Mesenchymal stem cell (in vitro differentiated cells and primary cell): ENCODE measurements around the gene MRGPRF.

ENCODE experiments used
- DNase-seq: peaks from one replicate; pipeline ENCODE4 v3.0.0-alpha.2; 2013
- H2AFZ ChIP-seq: one replicate; pipeline ENCODE4 v1.6.1; 2013; ENCODE audit warnings: low read depth, mild to moderate bottlenecking, control low read depth, inconsistent platforms, low read length, moderate library complexity
- H2AK5ac ChIP-seq: 2 replicates; pipeline ENCODE4 v1.6.1; 2013; ENCODE audit warnings: low read length, moderate library complexity, mild to moderate bottlenecking, inconsistent platforms; ENCODE audit not compliant: severe bottlenecking
- H2BK120ac ChIP-seq: one replicate; pipeline ENCODE4 v1.6.1; 2013; ENCODE audit warnings: low read depth, mild to moderate bottlenecking, inconsistent platforms, low read length, moderate library complexity
- H2BK12ac ChIP-seq, 2 experiments: one replicate each; pipeline ENCODE4 v1.6.1; 2013; ENCODE audit warnings: inconsistent platforms in 2 of 2, low read length in 2 of 2, mild to moderate bottlenecking in 2 of 2, moderate library complexity in 2 of 2, control low read depth in 1 of 2
- H2BK15ac ChIP-seq: one replicate; pipeline ENCODE4 v1.6.1; 2013; ENCODE audit warnings: mild to moderate bottlenecking, low read depth, inconsistent platforms; ENCODE audit not compliant: poor library complexity, severe bottlenecking
- H2BK5ac ChIP-seq: 2 replicates; pipeline ENCODE4 v1.6.1; 2013; ENCODE audit warnings: low read depth, mild to moderate bottlenecking, low read length, control low read depth, inconsistent platforms; ENCODE audit not compliant: poor library complexity, severe bottlenecking
- H3K14ac ChIP-seq, 2 experiments: one replicate each; pipeline ENCODE4 v1.6.1; 2013; ENCODE audit warnings: inconsistent platforms in 2 of 2, low read length in 2 of 2, control low read depth in 1 of 2, mild to moderate bottlenecking in 1 of 2, moderate library complexity in 1 of 2
- H3K18ac ChIP-seq, 2 experiments: one replicate each; pipeline ENCODE4 v1.6.1; 2013; ENCODE audit warnings: inconsistent platforms in 2 of 2, low read length in 2 of 2, control low read depth in 1 of 2, low read depth in 1 of 2, mild to moderate bottlenecking in 1 of 2
- H3K23ac ChIP-seq, 2 experiments: one replicate each; pipeline ENCODE4 v1.6.1; 2013; ENCODE audit warnings: inconsistent platforms in 2 of 2, low read length in 2 of 2, mild to moderate bottlenecking in 2 of 2, moderate library complexity in 2 of 2, control low read depth in 1 of 2
- H3K27ac ChIP-seq: 2 replicates; pipeline ENCODE4 v1.5.1; 2013; ENCODE audit warnings: mild to moderate bottlenecking, moderate library complexity, low read length, control low read depth, inconsistent platforms; ENCODE audit not compliant: poor library complexity, severe bottlenecking
- H3K27me3 ChIP-seq, 2 experiments: 2 replicates each; pipeline versions ENCODE4 v1.6.1 to v1.7.0; 2013; ENCODE audit warnings: low read length in 2 of 2, mild to moderate bottlenecking in 2 of 2, moderate library complexity in 2 of 2, control low read depth in 1 of 2, inconsistent platforms in 1 of 2; ENCODE audit not compliant: control insufficient read depth in 1 of 2, insufficient read depth in 1 of 2
- H3K36me3 ChIP-seq, 2 experiments: 2 replicates each; pipeline versions ENCODE4 v1.6.1 to v1.7.0; 2013; ENCODE audit warnings: low read length in 2 of 2, control low read depth in 1 of 2, inconsistent platforms in 1 of 2, low read depth in 1 of 2, mild to moderate bottlenecking in 1 of 2; ENCODE audit not compliant: insufficient read depth in 2 of 2, control insufficient read depth in 1 of 2
- H3K4ac ChIP-seq, 2 experiments: one replicate each; pipeline ENCODE4 v1.6.1; 2013; ENCODE audit warnings: inconsistent platforms in 2 of 2, low read length in 2 of 2, mild to moderate bottlenecking in 2 of 2, moderate library complexity in 2 of 2, control low read depth in 1 of 2, low read depth in 1 of 2
- H3K4me1 ChIP-seq: 2 replicates; pipeline ENCODE4 v1.6.1; 2013; ENCODE audit warnings: low read depth, low read length, control low read depth; ENCODE audit not compliant: control insufficient read depth, insufficient read depth
- H3K4me2 ChIP-seq: 2 replicates; pipeline ENCODE4 v1.6.1; 2013; ENCODE audit warnings: low read length, mild to moderate bottlenecking, inconsistent platforms; ENCODE audit not compliant: poor library complexity, severe bottlenecking
- H3K4me3 ChIP-seq, 2 experiments: 2 replicates each; pipeline versions ENCODE4 v1.5.1 to v1.7.0; 2013; ENCODE audit warnings: low read length in 2 of 2, mild to moderate bottlenecking in 2 of 2, control low read depth in 1 of 2, low read depth in 1 of 2; ENCODE audit not compliant: insufficient read depth in 1 of 2
- H3K79me1 ChIP-seq: replicated peaks from 2 replicates; pipeline ENCODE4 v1.6.1; 2013; ENCODE audit warnings: mild to moderate bottlenecking, control low read depth, low read length, inconsistent platforms; ENCODE audit not compliant: poor library complexity, severe bottlenecking
- H3K9ac ChIP-seq: 2 replicates; pipeline ENCODE4 v1.7.0; 2013; ENCODE audit warnings: mild to moderate bottlenecking, low read length, moderate library complexity
- H3K9me3 ChIP-seq: 2 replicates; pipeline ENCODE4 v1.7.0; 2013; ENCODE audit warnings: mild to moderate bottlenecking, low read length; ENCODE audit not compliant: control insufficient read depth
- H4K8ac ChIP-seq: one replicate; pipeline ENCODE4 v1.6.1; 2013; ENCODE audit warnings: inconsistent platforms, mild to moderate bottlenecking, low read length, moderate library complexity
- H4K91ac ChIP-seq: one replicate; pipeline ENCODE4 v1.6.1; 2013; ENCODE audit warnings: mild to moderate bottlenecking, low read length, inconsistent platforms
- WGBS: methylation state at CpG from one replicate; pipeline ENCODE4 v1.1.7; 2013; ENCODE audit warnings: mixed read lengths; 5-methylcytosine and 5-hydroxymethylcytosine counted together

MRGPRF gene

DNA sequence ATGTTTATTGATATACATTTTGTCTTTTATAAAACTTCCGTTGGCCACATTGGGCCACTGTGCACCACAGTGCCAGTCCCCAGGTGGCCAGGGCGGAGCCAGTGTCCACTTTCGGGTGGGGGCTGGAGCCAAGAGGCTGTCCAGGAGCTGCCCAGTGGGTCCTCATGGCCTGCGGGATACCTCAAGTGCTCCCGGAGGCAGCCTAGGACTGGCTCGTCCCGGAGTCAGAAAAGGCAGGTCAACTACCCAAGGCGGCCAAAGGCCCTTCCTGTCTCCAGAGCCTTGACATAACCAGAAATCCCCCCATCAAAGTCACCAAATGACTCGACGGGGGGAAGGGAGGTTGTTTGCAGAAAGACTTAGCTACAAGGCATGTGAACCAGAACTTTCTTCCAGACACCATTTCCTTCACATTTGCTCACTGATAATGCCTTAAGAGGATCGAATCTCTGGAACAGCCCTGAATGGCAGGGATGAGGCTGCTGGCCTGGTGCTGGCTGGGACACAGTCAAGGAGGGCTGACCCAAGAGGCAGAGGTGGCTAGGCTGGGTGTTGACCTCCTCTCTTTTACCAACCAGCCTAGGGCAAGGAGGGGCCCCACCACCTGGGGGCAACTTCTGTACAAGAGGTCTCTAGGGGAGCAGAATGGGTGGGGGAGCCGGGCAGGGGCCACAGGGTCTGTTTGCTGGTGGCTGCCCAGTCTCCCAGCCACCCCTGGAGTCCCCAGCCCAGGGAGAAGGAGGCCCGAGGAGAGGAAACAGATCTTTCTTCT lies 8.4 kb downstream of the MRGPRF start:
- no peak for DNase-seq
- no peak overlapping the region for H2AFZ ChIP-seq
- H3K36me3 ChIP-seq, result peaks cover 35 to 51% of the 10 kb centered on the region in 2 experiments
- H2BK5ac ChIP-seq, result no peak overlapping the region
- no peak overlapping the region for H3K4me2 ChIP-seq
- H4K8ac ChIP-seq, result peak overlapping the region; percentile 21
- H2AK5ac ChIP-seq, result no peak overlapping the region
- H3K23ac ChIP-seq, result no peak overlapping the region
- H3K14ac ChIP-seq, result no peak overlapping the region
- WGBS, result 93% methylated on average over 9 of the region's 13 CpGs
- peaks cover 22% of the 10 kb centered on the region for H3K4me1 ChIP-seq
- no peak overlapping the region for H3K4me3 ChIP-seq
- no peak overlapping the region for H2BK15ac ChIP-seq
- no peak overlapping the region for H3K9ac ChIP-seq
- H3K9me3 ChIP-seq, result no peaks in the 10 kb centered on the region
- H4K91ac ChIP-seq, result no peak overlapping the region
- H3K27ac ChIP-seq, result no peak overlapping the region
- no peak overlapping the region for H2BK120ac ChIP-seq
- H3K18ac ChIP-seq, result no peak overlapping the region
- H3K27me3 ChIP-seq, result no peaks in the 10 kb centered on the region
- no peak overlapping the region for H2BK12ac ChIP-seq
- no peak overlapping the region for H3K4ac ChIP-seq
- no peaks in the 10 kb centered on the region for H3K79me1 ChIP-seq

DNA sequence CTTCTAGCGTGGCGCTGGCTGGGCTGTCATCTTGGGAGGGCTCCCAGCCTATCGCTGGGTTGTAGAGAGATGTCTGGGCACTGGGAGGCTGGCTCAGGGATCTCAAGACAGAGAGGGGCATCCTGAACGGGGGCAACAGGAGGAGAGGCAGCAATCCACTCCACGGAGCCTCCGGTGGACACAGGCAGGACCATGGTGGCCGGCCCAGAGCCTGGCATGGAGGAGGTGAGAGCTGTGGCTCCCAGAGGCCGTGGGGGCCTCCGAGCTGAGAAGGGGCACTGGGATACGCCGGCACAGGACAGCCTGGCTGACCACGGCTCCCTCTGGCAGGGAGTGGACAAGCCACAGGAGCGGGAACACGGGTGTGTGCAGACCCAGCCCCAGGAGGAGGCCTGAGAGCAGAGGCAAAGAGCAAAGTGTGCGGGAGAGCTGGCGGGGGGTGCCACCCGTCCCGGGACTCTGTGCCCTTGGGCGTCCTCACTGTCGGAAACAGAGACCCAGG lies 9.1 kb downstream of the MRGPRF start:
- Histone ChIP-seq H2BK120ac (no peak overlapping the region), H3K4me3 (no peak overlapping the region), H3K36me3 (peaks cover 35 to 45% of the 10 kb centered on the region in 2 experiments), H3K14ac (no peak overlapping the region), H4K91ac (peak overlapping the region; percentile 46), H3K9me3 (no peaks in the 10 kb centered on the region), H2AFZ (no peak overlapping the region), H3K4ac (no peak overlapping the region), H2AK5ac (no peak overlapping the region), H2BK12ac (no peak overlapping the region), H2BK15ac (no peak overlapping the region), H3K4me1 (peaks cover 15% of the 10 kb centered on the region), H3K27ac (no peak overlapping the region), H3K27me3 (no peaks in the 10 kb centered on the region), H2BK5ac (no peak overlapping the region), H3K79me1 (no peaks in the 10 kb centered on the region), H3K23ac (no peak overlapping the region), H4K8ac (no peak overlapping the region), H3K4me2 (no peak overlapping the region), H3K18ac (no peak overlapping the region), H3K9ac (no peak overlapping the region)
- DNase-seq, result no peak
- WGBS, result 94% methylated on average over 14 of the region's 20 CpGs

DNA sequence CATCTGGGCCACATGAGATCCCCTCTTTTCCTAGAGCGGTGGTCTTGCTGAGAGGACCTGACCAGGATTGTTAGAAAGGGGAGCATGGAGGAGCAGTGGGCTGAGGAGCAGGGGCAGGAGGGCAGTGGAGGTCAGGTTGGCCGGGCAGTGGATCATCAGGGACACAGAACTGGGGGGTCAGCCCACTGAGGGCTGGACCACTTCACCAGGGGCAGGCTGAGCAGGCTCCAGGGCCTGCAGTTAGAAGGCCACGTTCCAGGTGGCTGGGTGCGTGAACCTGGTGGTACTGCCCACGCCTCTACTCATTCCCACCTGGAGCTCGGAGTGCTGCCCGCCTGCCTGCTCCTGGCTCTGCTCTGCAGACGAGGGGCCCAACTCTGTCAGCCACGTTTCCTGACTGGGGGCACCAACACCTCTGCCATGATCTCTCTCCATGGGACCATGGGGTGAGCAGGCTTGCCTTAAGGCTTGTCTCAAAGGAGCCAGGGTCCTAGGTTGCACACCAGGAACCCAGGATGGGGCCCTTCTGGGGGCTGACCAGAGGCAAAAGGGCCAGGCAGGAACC lies 9.7 kb downstream of the MRGPRF start:
- Histone ChIP-seq H2BK15ac (no peak overlapping the region), H3K4me3 (no peak overlapping the region), H3K18ac (no peak overlapping the region), H2BK120ac (no peak overlapping the region), H4K91ac (no peak overlapping the region), H2BK12ac (no peak overlapping the region), H3K4me1 (peaks cover 13% of the 10 kb centered on the region), H3K79me1 (no peaks in the 10 kb centered on the region), H3K14ac (no peak overlapping the region), H4K8ac (no peak overlapping the region), H2BK5ac (no peak overlapping the region), H3K9ac (no peak overlapping the region), H3K4me2 (no peak overlapping the region), H2AK5ac (no peak overlapping the region), H3K36me3 (peaks cover 35 to 45% of the 10 kb centered on the region in 2 experiments), H3K9me3 (no peaks in the 10 kb centered on the region), H3K27ac (no peak overlapping the region), H3K27me3 (no peaks in the 10 kb centered on the region), H3K23ac (no peak overlapping the region), H2AFZ (no peak overlapping the region), H3K4ac (no peak overlapping the region)
- WGBS, result 96% methylated on average over 9 of the region's 9 CpGs
- DNase-seq, result no peak

DNA sequence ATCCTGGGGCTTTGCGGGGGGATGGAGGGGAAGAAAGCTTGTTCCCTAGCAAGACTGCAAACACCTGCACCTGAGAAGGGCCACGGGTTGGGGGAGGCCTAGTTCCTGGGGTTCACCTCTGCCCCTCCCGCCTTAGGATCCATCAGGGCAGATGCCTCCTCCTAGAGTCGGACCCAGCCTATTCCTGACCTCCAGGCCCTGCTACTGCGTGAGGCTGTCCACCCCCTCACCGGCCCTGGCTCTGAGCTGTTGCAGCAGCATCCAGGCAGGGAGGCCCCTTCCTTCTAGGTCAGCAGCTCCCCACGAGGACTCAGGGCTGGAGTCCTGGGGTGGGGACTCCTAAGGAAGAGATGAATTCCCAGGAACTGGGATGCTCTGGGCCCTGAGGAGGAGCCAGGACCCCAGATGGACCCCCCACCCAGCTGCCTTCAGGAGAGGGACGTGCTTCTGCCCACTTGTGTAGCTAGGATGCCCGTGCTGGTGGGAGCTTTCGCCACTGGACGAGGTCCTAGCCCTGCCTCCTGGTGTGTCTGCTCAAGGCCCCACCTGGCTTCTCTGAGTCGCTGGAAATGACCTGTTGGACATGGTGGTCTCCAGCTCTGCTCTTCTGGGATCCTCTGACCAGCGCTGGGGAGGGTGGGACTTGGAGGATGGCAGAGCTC lies 10.3 kb downstream of the MRGPRF start:
- H3K4ac ChIP-seq, result no peak overlapping the region
- H3K27ac ChIP-seq, result no peak overlapping the region
- H4K8ac ChIP-seq, result no peak overlapping the region
- no peak overlapping the region for H2AK5ac ChIP-seq
- no peak overlapping the region for H3K9ac ChIP-seq
- no peak overlapping the region for H2BK15ac ChIP-seq
- H3K4me1 ChIP-seq, result peaks cover 8% of the 10 kb centered on the region
- peaks cover 35 to 43% of the 10 kb centered on the region in 2 experiments for H3K36me3 ChIP-seq
- H3K9me3 ChIP-seq, result no peaks in the 10 kb centered on the region
- WGBS, result 89% methylated on average over 13 of the region's 13 CpGs
- no peaks in the 10 kb centered on the region for H3K79me1 ChIP-seq
- no peak overlapping the region for H2BK5ac ChIP-seq
- H2BK120ac ChIP-seq, result no peak overlapping the region
- no peak overlapping the region for H4K91ac ChIP-seq
- no peak overlapping the region for H3K14ac ChIP-seq
- no peak overlapping the region for H3K23ac ChIP-seq
- H2BK12ac ChIP-seq, result no peak overlapping the region
- no peaks in the 10 kb centered on the region for H3K27me3 ChIP-seq
- H3K4me3 ChIP-seq, result no peak overlapping the region
- no peak overlapping the region for H3K18ac ChIP-seq
- no peak overlapping the region for H2AFZ ChIP-seq
- H3K4me2 ChIP-seq, result no peak overlapping the region
- DNase-seq, result no peak
